GM21447 (cell line): ENCODE measurements around the gene PAX3.

Experiments
- ATAC-seq: cut with Tn5 transposase; IDR thresholded peaks from one replicate; pipeline ENCODE4 v1.9.1; 2021; ENCODE audit not compliant: unreplicated experiment

PAX3 gene

DNA sequence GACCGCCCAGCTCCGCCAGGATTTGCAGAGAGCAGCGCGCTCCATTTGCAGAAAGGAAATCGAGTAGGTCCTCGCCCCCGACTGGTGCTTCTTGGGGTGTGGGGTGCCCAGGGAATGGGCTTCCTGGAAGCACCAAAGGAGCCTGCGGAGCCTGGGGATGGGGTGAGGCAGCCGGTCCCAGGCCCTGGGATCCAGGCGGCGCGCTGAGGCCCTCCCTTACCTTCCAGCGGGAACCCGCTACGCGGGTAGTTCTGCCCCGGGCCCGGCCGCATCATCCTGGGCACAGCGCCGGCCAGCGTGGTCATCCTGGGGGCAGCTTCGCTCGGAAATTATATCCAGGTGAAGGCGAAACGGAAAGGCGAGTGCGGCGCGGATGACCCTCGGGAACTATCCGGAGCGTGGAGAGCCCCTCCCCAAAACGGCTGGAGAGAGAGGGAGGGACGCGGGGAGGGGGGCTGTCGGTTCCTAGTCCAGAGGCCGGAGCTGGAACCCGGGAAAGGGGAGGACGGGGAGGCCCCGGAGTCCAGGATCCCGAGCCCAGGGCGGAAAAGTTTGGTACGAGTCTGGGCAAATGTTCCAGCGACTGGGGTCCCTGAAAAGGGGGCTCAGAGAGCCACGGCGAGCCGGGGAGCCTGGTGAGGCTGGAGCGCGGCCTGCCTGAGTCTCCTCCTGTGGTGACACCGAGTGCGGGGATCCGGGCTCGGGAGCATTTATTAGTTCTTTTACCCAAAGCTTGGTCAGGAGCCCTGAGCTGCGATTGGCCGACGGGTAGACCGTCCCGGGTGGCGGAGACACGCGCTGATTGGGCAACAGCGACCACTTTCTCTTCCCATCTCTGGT, at the start of gene PAX3:
TSS of gene PAX3 (minus strand) at position 688 of the 840 bp plus-strand sequence. CDS start at position 305, 383 bp downstream.
- ATAC-seq: no peak

DNA sequence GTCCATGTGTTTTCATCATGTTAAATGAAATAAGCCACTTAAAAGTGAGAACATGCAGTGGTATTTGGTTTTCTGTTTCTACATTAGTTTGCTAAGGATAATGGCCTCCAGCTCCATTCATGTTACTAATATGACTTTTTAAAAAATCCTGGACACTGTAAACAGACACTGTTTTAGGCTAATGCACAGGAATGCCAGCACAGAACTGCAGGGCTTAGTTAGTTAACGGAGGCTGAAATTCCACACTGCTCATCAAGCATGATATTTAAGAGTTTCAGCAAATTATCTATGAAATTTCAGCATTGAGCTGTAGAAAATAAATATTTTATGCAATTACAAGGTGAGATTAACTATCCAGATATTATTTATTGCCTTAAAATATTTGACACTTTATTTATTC, 42.5 kb upstream of the PAX3 start:
- no peak for ATAC-seq

DNA sequence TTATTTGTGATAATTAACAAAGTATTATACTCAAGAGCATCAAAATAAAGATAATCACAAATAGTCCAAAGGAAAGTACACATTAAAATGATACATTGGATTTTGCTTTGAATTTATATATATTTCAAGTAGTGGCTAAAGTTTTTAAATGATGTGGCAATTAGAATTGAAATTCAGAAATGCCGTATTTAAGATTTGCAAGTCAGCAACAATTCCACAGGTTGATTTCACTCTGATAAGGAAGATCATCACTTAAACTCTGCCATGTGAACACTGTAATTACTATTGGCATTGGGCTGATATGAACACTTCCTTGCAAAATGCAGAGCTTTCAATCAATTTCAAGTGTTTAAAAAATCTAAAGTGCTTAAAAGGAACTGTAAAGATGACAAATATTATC, 39.6 kb upstream of the PAX3 start:
- ATAC-seq: no peak

DNA sequence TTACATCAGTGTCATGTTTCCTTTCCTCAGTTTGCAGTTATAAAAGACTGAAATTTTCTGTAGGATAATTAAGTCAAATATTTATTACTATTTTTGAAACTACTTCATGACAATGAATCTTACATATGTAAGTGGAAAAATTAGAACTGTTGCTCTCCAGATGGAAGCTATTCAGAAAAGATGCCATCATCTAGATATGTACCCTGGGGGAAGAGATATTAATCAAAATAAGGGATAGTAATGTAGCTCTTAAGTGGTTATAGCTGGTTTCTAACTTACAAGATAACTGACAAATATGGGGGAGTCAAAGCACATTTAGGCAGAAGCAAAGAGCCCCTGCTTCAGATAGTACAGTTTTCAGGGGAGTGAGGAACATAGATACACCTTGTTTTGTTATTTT, 38.1 kb upstream of the PAX3 start:
- ATAC-seq: no peak

DNA sequence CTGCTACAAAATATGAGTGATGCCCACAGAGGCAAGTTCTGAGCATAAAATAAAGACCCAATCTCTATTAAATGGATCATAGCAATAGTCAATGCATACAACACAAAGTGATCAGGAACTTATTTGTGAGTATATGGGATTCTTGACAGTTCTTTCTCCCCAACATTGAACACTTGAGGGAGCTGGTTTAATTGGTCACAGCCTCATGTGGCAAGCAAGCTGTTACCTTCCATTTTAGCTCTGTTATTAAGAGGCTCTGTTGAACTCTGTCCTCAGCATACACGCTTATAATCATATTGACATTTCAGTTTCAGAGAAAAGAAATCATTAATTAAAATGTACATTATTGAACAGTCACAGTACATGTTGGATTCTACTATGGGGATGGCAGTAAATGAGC, 37.6 kb upstream of the PAX3 start:
- ATAC-seq: no peak

DNA sequence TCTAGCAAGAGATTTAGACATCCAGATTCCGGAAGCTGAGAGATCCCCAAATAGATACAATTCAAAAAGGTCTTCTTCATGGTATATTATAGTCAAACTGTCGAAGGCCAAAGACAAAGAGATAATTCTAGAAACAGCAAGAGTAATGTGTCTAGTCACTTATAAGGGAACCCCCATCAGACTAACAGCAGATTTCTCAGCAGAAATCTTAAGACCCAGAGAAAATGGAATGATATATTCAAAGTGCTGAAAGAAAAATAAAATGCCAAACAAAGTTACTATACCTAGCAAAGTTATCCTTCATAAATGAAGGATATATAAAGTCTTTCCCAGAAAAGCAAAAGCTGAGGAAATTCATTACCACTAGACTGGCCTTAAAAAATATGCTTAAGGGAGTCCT, 36.1 kb upstream of the PAX3 start:
- ATAC-seq: no peak

DNA sequence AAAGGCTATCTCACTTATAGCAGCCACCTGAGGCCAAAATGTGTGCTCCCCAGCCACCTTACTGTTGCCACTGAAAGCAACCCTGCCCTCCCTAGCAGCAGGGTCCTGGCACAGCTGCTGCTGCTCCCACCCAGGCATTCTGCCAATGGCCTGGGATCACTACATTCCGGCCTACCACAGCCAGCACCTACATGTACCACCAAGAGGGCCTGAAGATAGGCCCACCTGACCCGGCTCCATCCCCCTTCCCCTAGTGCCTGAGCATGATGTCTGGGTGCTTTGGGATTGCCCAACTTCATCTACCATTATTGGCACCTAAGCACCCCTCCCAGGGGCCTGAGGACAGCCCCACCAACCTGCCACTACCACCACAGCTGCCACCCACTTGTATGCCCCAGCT, 34.6 kb upstream of the PAX3 start:
- ATAC-seq: no peak

DNA sequence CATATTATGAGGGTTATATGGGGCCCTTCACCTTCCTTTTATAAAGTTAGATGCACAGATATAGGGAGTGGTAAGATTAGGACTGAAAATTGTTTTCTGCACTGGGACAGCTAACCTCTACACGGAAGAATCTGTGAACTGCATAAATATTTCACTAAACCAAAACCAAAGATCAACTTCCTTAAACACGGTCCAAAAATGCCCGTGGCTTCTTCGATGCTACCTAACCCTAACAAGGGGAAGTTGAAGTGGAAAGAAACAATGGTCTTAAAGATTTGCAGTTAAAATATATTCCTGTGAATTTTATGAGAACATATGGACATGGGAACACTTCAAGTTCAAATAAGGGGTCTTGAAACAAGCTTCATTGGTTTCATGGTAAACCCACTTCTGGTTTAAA, 33.3 kb upstream of the PAX3 start:
- no peak for ATAC-seq

DNA sequence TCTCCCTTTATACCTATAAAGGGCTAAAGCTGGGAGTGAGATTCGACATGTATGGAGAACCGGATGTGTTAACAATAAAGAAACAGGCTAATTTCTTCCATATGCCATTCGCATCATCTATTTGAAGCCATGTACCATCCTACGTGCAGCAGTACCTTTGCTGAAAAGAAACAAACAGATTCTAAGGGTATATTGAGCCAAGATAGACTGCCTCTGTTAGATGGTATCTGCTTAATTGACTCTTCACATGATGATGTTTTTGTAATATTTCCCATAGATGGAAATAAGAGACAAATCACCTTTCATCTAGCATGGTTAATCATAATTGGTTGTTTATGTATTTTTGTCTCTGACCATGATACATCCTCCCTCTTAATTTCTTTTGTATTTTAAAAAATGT, 32.1 kb upstream of the PAX3 start:
- ATAC-seq: no peak

DNA sequence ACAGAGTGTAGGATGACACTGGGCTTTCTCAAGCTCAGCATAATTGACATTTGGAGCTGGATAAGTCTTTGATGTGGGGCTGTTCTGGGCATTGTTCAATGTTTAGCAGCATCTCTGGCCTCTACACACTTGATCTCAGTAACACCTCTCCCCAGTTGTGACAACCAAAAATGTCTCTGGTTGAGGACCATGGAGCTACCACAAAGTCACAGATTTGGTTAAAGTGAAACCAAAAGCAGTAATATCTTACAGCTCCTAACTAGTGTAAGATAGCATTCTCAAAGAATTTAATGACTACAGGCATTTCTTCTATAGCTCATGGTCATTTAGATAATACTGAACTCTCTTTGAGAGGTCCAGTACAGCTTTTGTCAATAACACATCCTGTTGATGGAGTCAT, 23.4 kb upstream of the PAX3 start:
- peak; percentile 23 for ATAC-seq

DNA sequence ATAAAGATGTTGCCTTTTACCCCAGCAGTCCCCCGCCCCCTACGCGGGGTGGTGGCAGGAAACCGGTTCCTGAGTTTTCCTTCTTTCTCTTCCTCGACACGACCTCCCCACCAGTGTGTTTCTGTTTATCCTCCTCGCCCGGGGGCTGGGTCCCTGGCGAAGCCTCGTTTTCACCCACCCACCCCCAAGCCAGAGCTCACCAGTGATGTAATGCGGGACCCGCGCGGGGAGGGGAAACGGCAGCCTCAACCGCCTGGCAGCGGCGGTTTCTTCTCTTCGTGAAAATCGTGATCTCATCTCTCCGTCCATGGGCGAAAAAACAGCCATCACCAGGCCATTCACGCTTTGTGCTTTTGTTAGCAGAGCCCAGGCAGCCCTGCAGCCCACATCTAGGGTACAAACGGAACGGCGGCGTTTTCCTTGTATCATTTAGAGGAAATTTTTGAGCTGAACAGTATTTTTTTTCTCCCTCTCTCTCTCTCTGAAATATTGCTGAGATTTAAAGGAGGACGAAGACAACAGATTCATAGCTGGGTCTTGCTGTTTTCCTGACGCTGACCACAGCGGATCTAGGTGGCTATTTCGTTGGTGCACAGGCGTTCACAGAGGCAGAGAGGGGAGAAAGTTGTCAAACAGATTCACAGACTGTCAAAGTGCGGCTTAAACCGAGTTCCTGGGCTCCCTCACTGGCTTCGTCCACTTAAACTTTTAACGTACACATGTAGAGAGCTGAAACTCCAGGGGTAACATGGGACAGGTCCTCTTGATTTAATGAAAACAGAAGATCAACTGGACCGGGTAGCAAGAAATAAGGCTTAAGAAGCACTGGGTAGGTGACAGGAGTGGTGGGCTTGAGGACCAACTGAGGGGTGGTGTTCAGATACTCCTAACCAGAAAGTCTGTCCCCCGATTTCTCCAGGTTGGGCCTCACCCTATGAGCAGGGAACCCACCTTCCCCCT, 21.9 kb upstream of the PAX3 start:
- ATAC-seq: no peak

DNA sequence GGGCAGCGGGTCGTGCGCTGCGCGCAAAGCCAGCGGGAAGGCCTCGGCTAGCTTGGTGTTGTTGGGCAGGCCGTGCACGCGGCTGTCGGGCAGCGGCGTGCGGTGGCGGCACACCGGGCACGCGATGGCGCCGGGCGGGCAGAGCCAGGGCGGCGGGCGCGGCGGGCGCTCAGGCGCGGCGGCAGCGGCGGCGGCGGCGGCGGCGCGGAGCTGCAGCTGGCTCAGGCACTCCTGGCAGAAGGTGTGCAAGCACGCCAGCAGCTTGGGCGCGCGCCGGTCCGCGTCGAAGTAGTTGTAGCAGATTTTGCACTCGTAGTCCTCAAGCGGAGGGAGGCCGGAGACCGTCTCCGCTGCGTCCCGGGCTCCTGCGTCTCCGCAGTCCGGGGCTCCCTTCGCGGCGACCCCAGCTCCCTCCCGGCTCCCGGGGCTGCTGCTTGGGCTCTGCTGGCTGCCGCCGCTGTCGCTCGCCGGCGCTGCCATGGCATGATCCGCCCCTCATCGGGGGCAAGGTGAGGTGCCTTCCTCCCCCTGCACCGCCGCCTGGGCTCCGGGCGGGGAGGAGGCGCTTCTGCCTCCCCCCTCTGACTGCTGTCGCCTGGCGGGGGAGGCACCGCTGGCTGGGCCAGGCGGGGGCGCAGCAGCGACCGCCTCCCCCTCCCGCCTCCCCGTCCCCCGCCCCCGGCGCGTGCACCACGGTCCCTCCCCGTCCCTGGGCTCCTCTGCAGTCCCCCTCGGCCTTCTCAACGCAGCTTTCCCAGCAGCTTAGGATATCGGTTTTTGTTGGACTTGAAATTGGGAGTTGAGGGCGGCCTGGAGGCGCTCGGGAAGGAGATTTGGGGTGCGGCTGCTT, 21.0 kb upstream of the PAX3 start:
- ATAC-seq: peak; percentile 38

DNA sequence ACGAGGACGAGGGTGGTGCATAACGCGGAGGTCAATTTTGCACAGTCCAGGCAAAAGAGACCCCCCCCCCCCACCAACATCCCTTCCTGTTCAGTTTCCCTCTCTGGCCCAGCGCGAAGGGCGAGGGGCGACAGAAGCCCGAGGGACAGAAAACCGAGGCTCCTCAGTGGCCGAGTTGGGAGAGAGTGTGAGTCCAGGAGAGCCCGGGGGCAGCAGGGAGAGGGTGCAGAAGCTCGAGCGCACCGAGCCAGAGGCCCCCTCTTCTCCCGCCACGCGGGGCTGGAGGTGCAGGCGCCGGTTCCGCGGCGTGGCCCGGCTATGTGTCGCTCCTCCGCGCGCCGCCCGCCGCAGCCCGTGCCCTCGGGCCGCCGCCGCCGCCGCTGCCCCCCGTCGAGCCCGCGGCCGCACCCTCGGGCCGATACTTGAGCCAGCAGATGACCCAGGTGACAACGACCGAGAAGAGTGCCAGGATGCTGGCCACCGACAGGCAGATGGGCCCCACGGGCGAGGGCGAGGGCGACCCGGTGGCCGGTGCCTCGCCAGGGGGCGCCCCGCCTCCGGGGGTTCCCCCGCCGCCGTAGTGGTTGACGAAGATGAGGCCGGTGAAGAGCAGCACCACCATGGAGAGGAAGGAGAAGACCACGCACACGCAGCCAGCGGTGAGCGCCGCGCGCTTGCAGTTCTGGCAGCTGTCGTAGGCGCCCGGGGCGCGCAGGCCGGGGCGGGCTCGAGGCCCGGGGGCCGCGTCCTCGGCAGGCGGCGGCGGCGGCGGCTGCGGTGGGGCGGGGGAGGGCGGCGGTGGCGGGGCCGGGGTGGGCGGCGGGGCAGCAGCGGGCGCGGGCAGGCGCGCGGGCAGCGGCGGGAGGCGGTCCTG, 20.2 kb upstream of the PAX3 start:
- peak; percentile 47 for ATAC-seq

DNA sequence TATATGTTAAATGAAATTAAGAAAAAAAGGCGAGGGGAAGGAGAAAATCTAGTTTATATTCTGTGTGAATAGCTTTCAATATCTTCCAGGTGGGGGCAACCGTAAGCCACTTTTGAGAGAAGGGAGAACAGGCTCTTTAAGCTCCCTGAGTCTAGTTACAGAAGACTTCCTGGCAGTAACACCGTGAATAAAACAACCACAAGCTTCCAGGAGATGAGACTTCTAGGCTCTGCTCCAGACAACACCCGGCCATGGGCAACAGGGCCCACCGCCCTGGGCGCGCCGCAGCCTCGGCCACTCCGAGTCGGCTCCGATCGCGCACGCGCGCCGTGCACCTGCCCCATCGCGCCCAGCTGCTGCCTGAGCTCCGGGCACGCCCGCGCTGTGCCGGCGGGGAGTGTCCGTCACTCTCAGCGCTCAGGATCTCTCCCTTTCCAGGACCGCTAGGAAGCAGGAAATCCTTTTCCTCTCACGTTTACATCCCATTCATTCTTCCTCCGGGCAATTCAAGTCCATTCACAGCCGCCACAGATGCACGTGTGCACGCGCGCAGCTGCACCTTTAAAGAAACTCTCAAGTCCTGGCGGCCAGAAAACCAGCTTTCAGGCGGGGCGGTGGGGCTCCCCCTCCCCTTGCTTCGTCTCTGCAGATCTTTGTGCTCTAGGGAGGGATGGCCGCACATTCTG, 19.4 kb upstream of the PAX3 start:
- peak; percentile 41 for ATAC-seq

DNA sequence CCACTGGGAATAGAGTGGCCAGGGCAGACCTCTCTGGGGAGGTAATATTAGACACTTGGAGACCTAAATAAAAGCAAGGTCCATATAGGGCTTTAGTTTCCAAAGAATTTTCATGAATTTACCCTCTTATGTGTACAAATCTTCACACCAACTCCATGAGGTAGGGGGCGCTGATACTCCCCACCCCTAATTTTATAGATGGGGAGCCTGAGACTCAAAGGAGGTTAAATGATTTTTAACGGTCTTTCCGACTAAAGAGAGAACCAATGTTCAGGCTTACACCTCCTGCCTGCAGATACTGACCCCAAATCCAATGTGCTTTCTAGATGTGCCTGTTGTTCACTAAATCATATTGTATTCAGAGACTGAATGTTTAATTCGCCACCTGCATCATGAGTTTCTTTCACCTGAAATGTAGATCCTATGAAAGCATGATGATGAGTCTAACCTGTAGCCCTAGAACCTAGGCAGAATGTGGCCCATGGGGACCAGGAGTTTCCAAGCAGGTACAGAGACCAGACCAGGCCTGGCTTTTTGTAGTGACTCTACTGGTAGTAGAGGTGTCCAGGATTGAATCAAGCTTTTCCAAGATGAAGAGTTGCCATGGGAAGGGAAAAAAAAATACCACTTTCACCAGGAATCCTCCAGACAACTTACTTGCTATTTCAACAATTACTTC, 16.8 kb upstream of the PAX3 start:
- no peak for ATAC-seq

DNA sequence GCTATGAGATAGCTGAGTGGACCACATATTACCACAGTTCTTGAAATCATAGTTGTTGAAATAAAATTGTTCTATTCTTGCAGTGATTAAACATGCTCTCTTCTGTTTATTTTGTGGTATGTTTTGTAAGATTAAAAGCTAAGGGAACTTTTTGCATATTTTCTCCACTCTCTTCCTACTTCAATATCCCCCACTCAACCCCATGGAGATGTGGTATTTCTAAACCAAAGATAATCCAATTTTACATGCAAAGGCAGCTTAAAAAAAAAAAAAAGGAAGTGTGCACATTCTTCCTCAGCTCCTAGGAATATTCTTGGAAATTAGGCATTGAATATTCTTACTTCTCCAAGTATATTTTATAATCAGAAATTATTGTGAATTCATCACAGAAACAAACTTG, 15.0 kb upstream of the PAX3 start:
- no peak for ATAC-seq

DNA sequence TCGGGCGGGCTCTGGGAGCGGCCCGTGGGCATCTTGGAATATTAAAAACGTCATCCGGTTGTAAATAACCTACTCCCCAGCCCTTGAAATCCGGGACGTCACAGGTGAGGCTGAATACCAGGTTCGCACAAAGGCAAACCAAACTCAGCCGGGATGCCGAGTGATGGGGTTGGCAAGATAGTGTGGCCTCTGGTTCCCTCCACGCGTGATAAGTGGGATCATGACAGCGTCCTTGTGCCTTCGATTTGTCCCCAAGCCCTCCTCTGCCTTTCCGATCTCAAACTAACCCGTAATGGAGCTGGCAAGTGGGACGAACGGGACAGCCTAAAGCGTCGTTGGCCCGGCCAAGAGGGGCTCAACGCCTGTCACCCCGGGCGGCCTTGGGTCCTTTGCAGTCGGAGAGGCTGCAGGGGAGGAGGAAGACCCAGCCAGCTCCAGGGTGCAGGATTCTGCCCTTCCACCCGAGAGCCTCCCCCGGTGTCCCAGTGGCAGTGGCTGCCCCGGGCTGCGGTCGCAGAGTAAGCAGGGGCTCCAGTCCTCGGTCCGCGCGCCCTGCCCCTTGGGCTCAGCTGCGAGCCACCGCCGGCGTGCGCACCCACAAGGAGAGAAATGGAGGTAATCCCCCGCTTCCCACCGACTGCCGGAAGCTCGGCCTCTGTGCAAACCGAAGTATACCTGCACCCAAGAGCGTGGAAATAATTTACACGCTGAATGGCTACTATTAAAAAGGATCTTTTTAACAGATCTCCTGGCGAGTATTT, 13.4 kb upstream of the PAX3 start:
- ATAC-seq: no peak

DNA sequence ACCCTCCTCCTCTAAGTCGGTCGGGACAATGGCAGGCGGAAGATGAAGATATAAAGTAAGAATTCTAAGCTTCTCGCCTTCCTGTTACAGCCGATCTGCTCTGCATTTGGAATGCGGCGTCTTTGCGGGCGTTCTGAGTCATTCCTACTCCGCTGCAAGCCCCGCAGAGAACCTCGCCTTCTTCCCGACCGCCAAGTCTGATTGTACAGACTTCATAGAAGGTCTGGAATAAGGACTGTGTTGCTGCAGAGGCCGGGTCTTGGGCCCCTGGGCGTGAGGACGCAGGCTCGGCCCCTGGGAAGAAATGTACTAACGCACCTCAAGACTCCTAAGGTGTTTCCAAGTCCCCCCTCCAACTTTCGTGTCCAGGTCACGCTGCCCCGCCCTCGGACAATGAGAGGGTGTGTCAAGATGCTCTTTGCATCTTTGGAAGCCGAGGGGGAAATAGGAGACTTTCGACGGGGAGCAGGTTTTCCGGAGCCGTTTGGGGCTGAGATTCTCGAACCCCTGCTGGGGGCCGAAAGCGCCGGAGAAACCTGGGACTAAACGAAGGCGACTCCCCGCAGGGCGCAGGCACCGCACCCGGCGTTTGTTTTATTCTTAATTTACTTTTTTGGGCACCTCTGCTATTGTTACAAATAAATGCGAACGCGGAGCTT, 12.7 kb upstream of the PAX3 start:
- ATAC-seq: no peak
